DND-41 (cell line): Measurements from ENCODE around the gene RAB37.

ENCODE experiments used
- CTCF ChIP-seq: IDR thresholded peaks from 2 replicates; pipeline ENCODE4 v1.5.1; 2012; ENCODE audit warnings: borderline replicate concordance, low read length, moderate library complexity, mild to moderate bottlenecking; ENCODE audit not compliant: poor library complexity, severe bottlenecking; ENCODE audit errors: extremely low read depth
- EZH2 ChIP-seq: IDR thresholded peaks from 3 replicates; pipeline ENCODE4 v1.6.1; 2012; ENCODE audit warnings: borderline replicate concordance, low read depth, mild to moderate bottlenecking, moderate library complexity, low read length, inconsistent platforms; ENCODE audit not compliant: severe bottlenecking

- TF ChIP-seq CTCF (no peak), EZH2 (no peak)
These were observed 8.6 kb downstream of the RAB37 start for GRCh38 chr17:74745548-74746177.
